GM12873 (cell line): Measurements from ENCODE around the gene NXPH3.

ENCODE experiments used
- TF ChIP-seq, protein P1 (sequence below): IDR thresholded peaks from 2 replicates; pipeline ENCODE4 v1.5.1; 2012; ENCODE audit warnings: low read depth, mild to moderate bottlenecking, moderate library complexity, low read length, control low read depth; ENCODE audit not compliant: insufficient read depth; ENCODE audit errors: missing control alignments

The NXPH3 gene

GRCh38 chr17:49570540-49571242 is 5.0 kb upstream of the NXPH3 start:
- TF ChIP-seq, protein P1, sequence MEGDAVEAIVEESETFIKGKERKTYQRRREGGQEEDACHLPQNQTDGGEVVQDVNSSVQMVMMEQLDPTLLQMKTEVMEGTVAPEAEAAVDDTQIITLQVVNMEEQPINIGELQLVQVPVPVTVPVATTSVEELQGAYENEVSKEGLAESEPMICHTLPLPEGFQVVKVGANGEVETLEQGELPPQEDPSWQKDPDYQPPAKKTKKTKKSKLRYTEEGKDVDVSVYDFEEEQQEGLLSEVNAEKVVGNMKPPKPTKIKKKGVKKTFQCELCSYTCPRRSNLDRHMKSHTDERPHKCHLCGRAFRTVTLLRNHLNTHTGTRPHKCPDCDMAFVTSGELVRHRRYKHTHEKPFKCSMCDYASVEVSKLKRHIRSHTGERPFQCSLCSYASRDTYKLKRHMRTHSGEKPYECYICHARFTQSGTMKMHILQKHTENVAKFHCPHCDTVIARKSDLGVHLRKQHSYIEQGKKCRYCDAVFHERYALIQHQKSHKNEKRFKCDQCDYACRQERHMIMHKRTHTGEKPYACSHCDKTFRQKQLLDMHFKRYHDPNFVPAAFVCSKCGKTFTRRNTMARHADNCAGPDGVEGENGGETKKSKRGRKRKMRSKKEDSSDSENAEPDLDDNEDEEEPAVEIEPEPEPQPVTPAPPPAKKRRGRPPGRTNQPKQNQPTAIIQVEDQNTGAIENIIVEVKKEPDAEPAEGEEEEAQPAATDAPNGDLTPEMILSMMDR = no peak

- TF ChIP-seq, protein P1 = no peak
These were observed 4.4 kb upstream of the NXPH3 start for GRCh38 chr17:49571283-49571682.

GRCh38 chr17:49571764-49572163 is 3.9 kb upstream of the NXPH3 start:
- TF ChIP-seq, protein P1 = no peak

DNA sequence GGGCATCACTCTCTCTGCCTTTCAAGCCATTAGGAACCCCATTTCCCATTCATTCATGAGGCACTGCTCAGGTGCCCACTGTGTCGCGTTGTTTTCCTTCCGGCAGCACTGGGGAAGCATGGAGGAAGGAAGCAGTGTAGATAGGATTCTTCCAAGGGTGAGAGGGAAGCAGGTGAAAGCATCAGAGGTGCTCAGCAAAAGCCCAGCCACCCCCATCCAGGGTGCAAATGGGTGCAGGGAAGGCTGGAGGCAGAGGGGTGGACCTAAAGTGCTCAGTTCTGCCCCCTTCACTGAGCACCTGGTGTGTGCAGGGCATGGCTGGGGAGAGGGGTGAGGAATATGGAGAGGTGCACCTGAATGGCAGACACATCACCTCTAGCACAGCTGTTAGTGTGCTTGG is 3.4 kb upstream of the NXPH3 start:
- TF ChIP-seq, protein P1 = no peak

GRCh38 chr17:49572806-49573420 is 2.8 kb upstream of the NXPH3 start:
- TF ChIP-seq, protein P1 = no peak

DNA sequence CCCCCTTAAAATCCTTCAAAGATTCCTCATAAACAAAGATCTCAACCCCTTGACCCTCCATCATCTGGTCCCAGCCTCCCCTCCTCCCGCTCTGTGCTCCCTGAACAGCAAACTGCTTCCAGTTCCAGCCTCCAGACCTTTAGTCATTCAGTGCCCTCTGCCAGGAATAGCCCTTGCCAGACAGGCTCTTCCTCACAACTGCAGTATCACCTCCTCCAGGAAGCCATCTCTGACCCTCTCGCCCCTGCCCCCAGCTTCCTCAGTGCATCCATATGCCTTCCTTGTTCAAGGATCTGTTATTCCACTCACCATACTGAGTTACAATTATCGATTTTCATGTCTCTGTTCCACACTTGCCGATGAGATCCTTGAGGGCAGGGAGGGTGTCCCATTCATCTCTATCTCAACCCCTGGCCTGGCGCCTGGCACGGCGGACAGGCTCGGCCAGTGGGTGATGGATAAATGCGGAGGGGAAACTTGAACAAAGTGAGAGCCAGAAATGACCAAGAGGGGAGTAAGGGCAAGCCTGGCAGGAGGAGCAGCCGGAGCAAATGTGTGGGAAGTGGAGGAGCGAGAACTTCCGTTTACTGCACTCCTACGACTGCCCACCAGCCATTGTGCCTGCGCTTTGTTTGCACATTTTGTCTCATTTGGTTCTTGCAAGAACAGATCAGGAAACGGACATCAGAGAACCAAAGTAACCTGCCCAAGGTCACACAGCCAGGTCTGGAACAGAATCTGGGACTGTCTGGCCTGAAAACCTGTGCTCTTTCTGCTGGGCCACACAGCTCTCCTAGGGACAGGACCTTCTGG is 2.0 kb upstream of the NXPH3 start:
- TF ChIP-seq, protein P1 = no peak

DNA sequence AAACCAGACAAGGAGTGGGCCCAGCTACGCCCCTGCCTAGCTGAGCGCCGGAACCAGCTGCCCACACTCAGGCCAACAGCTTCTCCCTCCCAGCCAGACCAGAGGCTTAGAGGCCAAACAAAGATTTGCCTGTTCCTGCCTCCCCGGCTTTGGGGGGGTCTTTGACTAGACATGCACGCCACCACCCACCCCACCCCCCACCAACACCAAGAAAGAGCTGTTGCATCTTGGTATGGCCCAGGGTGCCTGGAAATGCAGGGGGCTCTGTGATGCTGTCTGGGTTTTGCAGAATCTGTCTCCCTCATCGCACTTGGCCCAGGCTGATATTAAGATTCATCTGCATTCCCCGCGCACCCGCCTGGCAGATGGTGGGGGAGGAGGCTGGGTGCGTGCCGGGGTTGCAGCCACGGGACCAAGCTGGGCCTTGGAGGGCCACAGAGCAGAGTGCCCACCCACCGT is 1.3 kb upstream of the NXPH3 start:
- TF ChIP-seq, protein P1 = no peak
